RWPE1 (cell line): ENCODE results near the gene EMC8.
A peak's percentile ranks its signal among the peaks of the same experiment; 100 is the strongest.

ENCODE experiments used
- CTCF ChIA-PET: fragments of 350-600 bp; sonication (Branson Sonifier 250); formaldehyde crosslinking; extraction: SDS; loops from one replicate; lab custom pipeline; 2021; lab: Yijun Ruan, JAX
- POLR2A ChIA-PET: fragments of 400-600 bp; formaldehyde crosslinking; extraction: SDS; loops from one replicate; lab custom pipeline; 2020; ENCODE audit warnings: antibody characterized with exemption; ENCODE audit not compliant: low non-redundant PET; lab: Yijun Ruan, JAX
- DNase-seq: peaks from one replicate; pipeline ENCODE4 v3.0.0; 2012; ENCODE audit warnings: low spot score
- H3K27ac ChIP-seq: fragments of 450-650 bp; 2 replicates; pipeline ENCODE4 v1.5.1; 2017
- CTCF ChIP-seq: fragments of 450-650 bp; conservative IDR thresholded peaks from 2 replicates; pipeline ENCODE4 v1.5.1; 2017; ENCODE audit warnings: low read depth, mild to moderate bottlenecking

Gene EMC8

GRCh38 chr16:85757341-85757822 lies 42.0 kb downstream of the EMC8 start:
- ChIA-PET POLR2A (no interaction called here), CTCF (no interaction called here)
- no peak for DNase-seq
- TF ChIP-seq CTCF = no peak
- H3K27ac ChIP-seq = peak overlapping the region; percentile 99

- POLR2A ChIA-PET = no interaction called here
- DNase-seq = no peak
- CTCF ChIA-PET = interaction anchor here (0.7 kb wide), 1 partner anchor 81 kb away, joined by 4 read pairs; no protein-coding TSS in a partner anchor
- H3K27ac ChIP-seq = peak overlapping the region; percentile 99
- TF ChIP-seq CTCF = no peak
Observed at GRCh38 chr16:85755929-85756768, 43.2 kb downstream of the EMC8 start.

GRCh38 chr16:85754413-85754812 lies 44.9 kb downstream of the EMC8 start:
- ChIA-PET CTCF (interaction anchor here (1.0 kb wide), 1 partner anchor 23 kb away, joined by 3 read pairs; no protein-coding TSS in a partner anchor), POLR2A (no interaction called here)
- peak overlapping the region; percentile 99 for H3K27ac ChIP-seq
- TF ChIP-seq CTCF = no peak
- no peak for DNase-seq

GRCh38 chr16:85753976-85754375 lies 45.4 kb downstream of the EMC8 start:
- no peak for DNase-seq
- POLR2A ChIA-PET = no interaction called here
- H3K27ac ChIP-seq = peak overlapping the region; percentile 99
- CTCF ChIA-PET = interaction anchor here (0.6 to 1.0 kb wide), 4 partner anchors 24 to 1639 kb away, joined by 3 to 4 read pairs (median 3); no protein-coding TSS in a partner anchor
- TF ChIP-seq CTCF = no peak

- no peak for DNase-seq
- POLR2A ChIA-PET = no interaction called here
- TF ChIP-seq CTCF = no peak
- CTCF ChIA-PET = interaction anchor here (0.6 to 1.0 kb wide), 4 partner anchors 24 to 1640 kb away, joined by 3 to 4 read pairs (median 3); no protein-coding TSS in a partner anchor
- H3K27ac ChIP-seq = peak overlapping the region; percentile 99
Observed at GRCh38 chr16:85753559-85753958, 45.8 kb downstream of the EMC8 start.
